Measurements from ENCODE around the gene ZFY. TPM values are rescaled to one million over a fixed set of nuclear protein-coding genes. Genes with fewer than 3 reads are reported as not detected.

Gene ZFY
- total and polyA plus RNA-seq, 2 of the 8 experiments (the other 6 are each of a cell fraction or from before 2014, with no cell fraction given): 1.5 to 8.9 TPM

Small RNA genes within 50 kb of the gene (small RNA-seq; reads per million reads assigned to genes)
- not detected for gene EEF1A1P41 (ENCODE audit: insufficient read depth)

Other genes starting within 250 kb of the ZFY start
- gene SRY, start 147.7 kb upstream of the ZFY start, total RNA-seq (2021; fragmentation: NEBNext Ultra II Directional; extraction: Animal tissue kit (Norgen Biotek cat#: 25700)): 4.8 and 5.9 TPM in 2 replicates
- 10.1 and 15.1 TPM in 2 replicates for gene SRY, start 147.7 kb upstream of the ZFY start, polyA plus RNA-seq (2011; rRNA removed)
- gene RPS4Y1, start 93.8 kb upstream of the ZFY start, total RNA-seq (2021; fragmentation: NEBNext Ultra II Directional; extraction: Animal tissue kit (Norgen Biotek cat#: 25700)): 239 and 259 TPM in 2 replicates
- 414 and 790 TPM in 2 replicates for gene RPS4Y1, start 93.8 kb upstream of the ZFY start, polyA plus RNA-seq (2011; rRNA removed)

Data from H1 (cell line).